ENCODE results near the gene CARS1.

- TF ChIP-seq CTCF (IDR thresholded peaks at IDR 0.05; ENCODE audit: low read depth, low read length, poor library complexity, severe bottlenecking) (no peak), EZH2phosphoT487 (IDR thresholded peaks at IDR 0.05; ENCODE audit: borderline replicate concordance, low read length) (no peak)
Measured at GRCh38 chr11:2987881-2988861, 69.1 kb downstream of the CARS1 start.

Data from DOHH2 (cell line).